IMR-90 (cell line): Measurements from ENCODE around the gene L1CAM. TPM values are rescaled to one million over a fixed set of nuclear protein-coding genes. Genes with fewer than 3 reads are reported as not detected.

Experiments
- ATAC-seq: fragments of 200-7000 bp; cut with Tn5 transposase; 2 replicates; pipeline ENCODE4 v1.9.1; 2020; ENCODE audit warnings: low read depth, mild to moderate bottlenecking, moderate library complexity
- BruUV-seq: library from RNA; stranded (reverse); fragments of 400-500 nt; replicated peaks from 2 replicates; lab custom pipeline; 2021; lab: Mats Ljungman, UMichigan
- CTCF ChIA-PET: fragments of 300-600 bp; formaldehyde crosslinking; extraction: SDS; loops from one replicate; lab custom pipeline; 2021; ENCODE audit warnings: antibody characterized with exemption; lab: Yijun Ruan, JAX
- POLR2A ChIA-PET: fragments of 300-600 bp; sonication (Branson Sonifier 250); formaldehyde crosslinking; loops from one replicate; lab custom pipeline; 2022; ENCODE audit warnings: antibody characterized with exemption; ENCODE audit not compliant: unreplicated experiment; lab: Charles Lee
- DNase-seq: peaks from one replicate; pipeline ENCODE4 v3.0.0; 2013
- H2AFZ ChIP-seq: replicated peaks from 2 replicates; pipeline ENCODE3; 2013; ENCODE audit warnings: low read length, mild to moderate bottlenecking; ENCODE audit not compliant: poor library complexity
- H2AK5ac ChIP-seq: 2 replicates; pipeline ENCODE4 v1.6.1; 2013; ENCODE audit warnings: low read depth, low read length, inconsistent platforms
- H2AK9ac ChIP-seq: replicated peaks from 2 replicates; pipeline ENCODE3; 2013; ENCODE audit warnings: mild to moderate bottlenecking, low read depth, low read length, moderate library complexity; ENCODE audit not compliant: poor library complexity
- H2BK120ac ChIP-seq: 2 replicates; pipeline ENCODE4 v1.6.1; 2013; ENCODE audit warnings: low read depth, low read length, inconsistent platforms
- H2BK15ac ChIP-seq: 3 replicates; pipeline ENCODE4 v1.6.1; 2013; ENCODE audit warnings: low read depth, low read length, inconsistent platforms
- H2BK20ac ChIP-seq: 2 replicates; pipeline ENCODE4 v1.6.1; 2013; ENCODE audit warnings: low read depth, mild to moderate bottlenecking, inconsistent platforms, low read length, moderate library complexity
- H2BK5ac ChIP-seq: 2 replicates; pipeline ENCODE4 v1.6.1; 2013; ENCODE audit warnings: mild to moderate bottlenecking, low read depth, low read length, inconsistent platforms; ENCODE audit not compliant: poor library complexity, severe bottlenecking
- H3K14ac ChIP-seq: replicated peaks from 2 replicates; pipeline ENCODE4 v1.6.1; 2013; ENCODE audit warnings: low read depth, low read length, inconsistent platforms
- H3K18ac ChIP-seq: 2 replicates; pipeline ENCODE4 v1.6.1; 2013; ENCODE audit warnings: low read depth, low read length, control low read depth
- H3K23ac ChIP-seq: 2 replicates; pipeline ENCODE4 v1.6.1; 2013; ENCODE audit warnings: low read depth, low read length, inconsistent platforms
- H3K27ac ChIP-seq: 2 replicates; pipeline ENCODE4 v1.5.1; 2013; ENCODE audit warnings: mild to moderate bottlenecking, control low read depth, low read length; ENCODE audit not compliant: insufficient read depth
- H3K27me3 ChIP-seq: 2 replicates; pipeline ENCODE4 v1.6.1; 2013; ENCODE audit warnings: low read length; ENCODE audit not compliant: control insufficient read depth, insufficient read depth
- H3K36me3 ChIP-seq: 2 replicates; pipeline ENCODE4 v1.6.1; 2013; ENCODE audit warnings: low read length, mixed read lengths; ENCODE audit not compliant: control insufficient read depth, insufficient read depth
- H3K4ac ChIP-seq: 2 replicates; pipeline ENCODE4 v1.6.1; 2013; ENCODE audit warnings: low read depth, low read length, inconsistent platforms
- H3K4me1 ChIP-seq: 2 replicates; pipeline ENCODE4 v1.6.1; 2013; ENCODE audit warnings: low read length, mixed read lengths; ENCODE audit not compliant: control insufficient read depth, insufficient read depth
- H3K4me2 ChIP-seq: 2 replicates; pipeline ENCODE4 v1.6.1; 2013; ENCODE audit warnings: low read depth, mild to moderate bottlenecking, control low read depth, low read length, moderate library complexity
- H3K4me3 ChIP-seq: 2 replicates; pipeline ENCODE4 v1.5.1; 2013; ENCODE audit warnings: low read depth, mild to moderate bottlenecking, control low read depth, low read length, moderate library complexity; ENCODE audit not compliant: insufficient read depth
- H3K56ac ChIP-seq: 2 replicates; pipeline ENCODE4 v1.6.1; 2013; ENCODE audit warnings: low read length, inconsistent platforms; ENCODE audit not compliant: insufficient read depth; ENCODE audit errors: extremely low read depth
- H3K79me1 ChIP-seq, 2 experiments: 2 replicates each; pipeline ENCODE4 v1.6.1; 2013; ENCODE audit warnings: low read length in 2 of 2, inconsistent platforms in 1 of 2, low read depth in 1 of 2
- H3K9ac ChIP-seq: 2 replicates; pipeline ENCODE4 v1.6.1; 2013; ENCODE audit warnings: low read depth, low read length, control low read depth
- H3K9me1 ChIP-seq: 2 replicates; pipeline ENCODE4 v1.6.1; 2013; ENCODE audit warnings: low read length, inconsistent platforms; ENCODE audit not compliant: insufficient read depth
- H3K9me3 ChIP-seq: 2 replicates; pipeline ENCODE4 v1.6.1; 2013; ENCODE audit warnings: low read length; ENCODE audit not compliant: control insufficient read depth, insufficient read depth
- H4K20me1 ChIP-seq: 2 replicates; pipeline ENCODE4 v1.6.1; 2013; ENCODE audit warnings: low read length, inconsistent platforms; ENCODE audit not compliant: insufficient read depth
- H4K5ac ChIP-seq: 2 replicates; pipeline ENCODE4 v1.6.1; 2013; ENCODE audit warnings: mild to moderate bottlenecking, low read depth, low read length, control low read depth
- H4K8ac ChIP-seq, 2 experiments: 2 replicates each; pipeline ENCODE4 v1.6.1; 2013; ENCODE audit warnings: low read depth in 2 of 2, low read length in 2 of 2, control low read depth in 1 of 2, inconsistent platforms in 1 of 2
- H4K91ac ChIP-seq: 2 replicates; pipeline ENCODE4 v1.6.1; 2013; ENCODE audit warnings: low read depth, low read length, inconsistent platforms; ENCODE audit not compliant: insufficient read depth
- BHLHE40 ChIP-seq: fragments of 150-350 bp; IDR thresholded peaks from 2 replicates; pipeline ENCODE4 v1.6.1; 2016; ENCODE audit warnings: mild to moderate bottlenecking, low read depth, low read length
- CEBPB ChIP-seq: IDR thresholded peaks from 2 replicates; pipeline ENCODE4 v1.6.1; 2012; ENCODE audit warnings: low read depth, low read length, improper control_type of control experiment
- CHD1 ChIP-seq: IDR thresholded peaks from 2 replicates; pipeline ENCODE4 v1.6.1; 2012; ENCODE audit warnings: low read depth, low read length, improper control_type of control experiment
- FOS ChIP-seq: fragments of 150-350 bp; IDR thresholded peaks from 2 replicates; pipeline ENCODE4 v1.6.1; 2016; ENCODE audit warnings: low read depth, low read length
- MAFK ChIP-seq: IDR thresholded peaks from 2 replicates; pipeline ENCODE4 v1.6.1; 2012; ENCODE audit warnings: low read depth, low read length, improper control_type of control experiment
- MAZ ChIP-seq: IDR thresholded peaks from 2 replicates; pipeline ENCODE4 v1.6.1; 2012; ENCODE audit warnings: low read depth, mild to moderate bottlenecking, low read length, improper control_type of control experiment, moderate library complexity, borderline replicate concordance
- MXI1 ChIP-seq: IDR thresholded peaks from 2 replicates; pipeline ENCODE4 v1.6.1; 2012; ENCODE audit warnings: low read depth, mild to moderate bottlenecking, low read length, moderate library complexity, borderline replicate concordance
- NFE2L2 ChIP-seq: fragments of 150-350 bp; IDR thresholded peaks from 2 replicates; pipeline ENCODE4 v1.6.1; 2016; ENCODE audit warnings: low read depth, mild to moderate bottlenecking, low read length
- RCOR1 ChIP-seq: IDR thresholded peaks from 2 replicates; pipeline ENCODE4 v1.6.1; 2012; ENCODE audit warnings: mild to moderate bottlenecking, low read length, improper control_type of control experiment; ENCODE audit not compliant: insufficient replicate concordance
- SMC3 ChIP-seq: fragments of 150-350 bp; IDR thresholded peaks from 2 replicates; pipeline ENCODE4 v1.6.1; 2016; ENCODE audit warnings: low read depth, mild to moderate bottlenecking, antibody characterized with exemption, low read length, moderate library complexity
- WGBS, 2 experiments: methylation state at CpG; one replicate each; pipeline versions ENCODE4 v1.1.5 to v1.1.7; 2013; ENCODE audit warnings: missing lambda C conversion rate in 2 of 2; ENCODE audit not compliant: insufficient read length in 1 of 2; ENCODE audit errors: extremely low coverage in 2 of 2; 5-methylcytosine and 5-hydroxymethylcytosine counted together
- dilution Hi-C: fragments of 300-500 bp; cut with HindIII; formaldehyde crosslinking; loops from one replicate; pipeline ENCODE4 v1.14.3; 2018; ENCODE audit warnings: low sequenced_read_pairs; ENCODE audit not compliant: unreplicated experiment
- in situ Hi-C: fragments of 300-500 bp; cut with MboI; formaldehyde crosslinking; loops from 3 replicates; pipeline ENCODE4 v1.14.3; 2019; ENCODE audit warnings: low sequenced_read_pairs, inconsistent platforms, mixed read lengths
- intact Hi-C: fragments of 100-400 bp; cut with micrococcal nuclease; formaldehyde crosslinking; loops from 2 replicates; pipeline ENCODE4 v1.10.0; 2022
- polyA plus RNA-seq, 3 experiments: library from polyadenylated mRNA; depleted of rRNA; stranded (reverse); fragments of >200 nt; gene quantifications; 2 replicates each; pipeline ENCODE4 v1.2.3, GENCODE V29; 2012; ENCODE audit warnings: low replicate concordance in 1 of 3
- total RNA-seq: library from RNA; depleted of rRNA; stranded (reverse); fragments of >200 nt; gene quantifications from 2 replicates; pipeline ENCODE4 v1.2.3, GENCODE V29; 2012
- TF ChIP-seq, protein P1 (sequence below): fragments of 150-350 bp; IDR thresholded peaks from 2 replicates; pipeline ENCODE4 v1.6.1; 2017; ENCODE audit warnings: mild to moderate bottlenecking, antibody characterized with exemption, low read length, low read depth
- TF ChIP-seq, protein P2 (sequence below): fragments of 150-350 bp; IDR thresholded peaks from 2 replicates; pipeline ENCODE4 v1.6.1; 2016; ENCODE audit warnings: low read depth, mild to moderate bottlenecking, low read length, moderate library complexity, borderline replicate concordance

The L1CAM gene
- total and polyA plus RNA-seq, 2 of the 4 experiments (the other 2 are of a cell fraction): 0.36 to 1.9 TPM

DNA sequence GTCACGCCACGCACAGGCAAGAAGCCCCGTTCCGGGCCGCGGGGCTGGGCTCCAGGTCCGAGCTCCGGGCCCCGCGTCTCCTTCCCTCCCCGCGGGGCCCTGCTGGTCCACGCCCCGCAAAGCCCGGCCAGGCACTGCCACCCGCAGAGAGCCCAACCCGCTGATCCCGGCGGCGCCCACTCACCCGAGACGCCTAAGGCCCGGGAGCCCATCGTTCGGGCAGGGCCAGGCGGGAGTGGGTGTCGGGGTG, 56.5 kb downstream of the L1CAM start:
- no peaks in the 10 kb centered on the region for H3K79me1 ChIP-seq
- CTCF ChIA-PET: no interaction called here
- H3K18ac ChIP-seq: no peak overlapping the region
- BruUV-seq: no TSS peak
- H3K27me3 ChIP-seq: peaks cover 53% of the 10 kb centered on the region
- H2AFZ ChIP-seq: no peak overlapping the region
- H2BK20ac ChIP-seq: no peak overlapping the region
- dilution Hi-C loops (no loop called here), intact Hi-C loops (loop anchor here (2.0 kb wide), 1 partner anchor 71 kb away; no protein-coding TSS in a partner anchor), in situ Hi-C loops (no loop called here)
- WGBS, 2 experiments: 21% methylated on average over 13 of the region's 27 CpGs; no CpG with 5 or more reads in 1 of the 2 experiments
- DNase-seq (no peak), ATAC-seq (no peak)
- H2BK120ac ChIP-seq: no peak overlapping the region
- no peak overlapping the region for H2BK15ac ChIP-seq
- H3K4me2 ChIP-seq: no peak overlapping the region
- TF ChIP-seq RCOR1 (no peak), SMC3 (no peak), BHLHE40 (no peak), CHD1 (no peak), CEBPB (no peak), MXI1 (no peak), MAZ (no peak), FOS (no peak), MAFK (no peak), NFE2L2 (no peak)
- TF ChIP-seq, protein P1, sequence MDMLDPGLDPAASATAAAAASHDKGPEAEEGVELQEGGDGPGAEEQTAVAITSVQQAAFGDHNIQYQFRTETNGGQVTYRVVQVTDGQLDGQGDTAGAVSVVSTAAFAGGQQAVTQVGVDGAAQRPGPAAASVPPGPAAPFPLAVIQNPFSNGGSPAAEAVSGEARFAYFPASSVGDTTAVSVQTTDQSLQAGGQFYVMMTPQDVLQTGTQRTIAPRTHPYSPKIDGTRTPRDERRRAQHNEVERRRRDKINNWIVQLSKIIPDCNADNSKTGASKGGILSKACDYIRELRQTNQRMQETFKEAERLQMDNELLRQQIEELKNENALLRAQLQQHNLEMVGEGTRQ: no peak
- TF ChIP-seq, protein P2, sequence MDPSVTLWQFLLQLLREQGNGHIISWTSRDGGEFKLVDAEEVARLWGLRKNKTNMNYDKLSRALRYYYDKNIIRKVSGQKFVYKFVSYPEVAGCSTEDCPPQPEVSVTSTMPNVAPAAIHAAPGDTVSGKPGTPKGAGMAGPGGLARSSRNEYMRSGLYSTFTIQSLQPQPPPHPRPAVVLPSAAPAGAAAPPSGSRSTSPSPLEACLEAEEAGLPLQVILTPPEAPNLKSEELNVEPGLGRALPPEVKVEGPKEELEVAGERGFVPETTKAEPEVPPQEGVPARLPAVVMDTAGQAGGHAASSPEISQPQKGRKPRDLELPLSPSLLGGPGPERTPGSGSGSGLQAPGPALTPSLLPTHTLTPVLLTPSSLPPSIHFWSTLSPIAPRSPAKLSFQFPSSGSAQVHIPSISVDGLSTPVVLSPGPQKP: no peak
- H2BK5ac ChIP-seq: no peak overlapping the region
- no peak overlapping the region for H3K4me3 ChIP-seq
- H3K9ac ChIP-seq: no peak overlapping the region
- no peak overlapping the region for H3K14ac ChIP-seq
- H3K36me3 ChIP-seq: no peaks in the 10 kb centered on the region
- H3K56ac ChIP-seq: no peak overlapping the region
- H4K5ac ChIP-seq: no peak overlapping the region
- H3K9me1 ChIP-seq: no peaks in the 10 kb centered on the region
- H3K9me3 ChIP-seq: peaks cover 18% of the 10 kb centered on the region; the same call in 1 of the 2 replicates
- no peak overlapping the region for H4K91ac ChIP-seq
- H3K4ac ChIP-seq: no peak overlapping the region
- H3K23ac ChIP-seq: no peak overlapping the region
- POLR2A ChIA-PET: no interaction called here
- H4K20me1 ChIP-seq: no peaks in the 10 kb centered on the region; the same call in 1 of the 2 replicates
- no peaks in the 10 kb centered on the region for H3K4me1 ChIP-seq
- H4K8ac ChIP-seq: no peak overlapping the region
- H2AK5ac ChIP-seq: no peak overlapping the region
- no peak overlapping the region for H2AK9ac ChIP-seq
- H3K27ac ChIP-seq: no peak overlapping the region
